Transverse colon (tissue), 3 donors: ENCODE data around the gene ATP6V1C2.

Experiments
- CTCF ChIP-seq, 5 experiments: fragments of 200-600 bp in 3 of 5; fragments of 450-650 bp in 2 of 5; sonication (generic) in 3 of 5; IDR thresholded peaks; 1 replicate in 2 of 5; 2 replicates in 3 of 5; pipeline ENCODE4 v1.5.1; 2016 to 2017; ENCODE audit warnings: antibody characterized with exemption in 5 of 5, inconsistent platforms in 3 of 5, mild to moderate bottlenecking in 2 of 5, moderate library complexity in 1 of 5
- EP300 ChIP-seq: sonication (generic); formaldehyde crosslinking; IDR thresholded peaks from one replicate; pipeline ENCODE4 v1.6.1; 2017; ENCODE audit warnings: antibody characterized with exemption, low read depth

GRCh38 chr2:10704034-10704594 lies 17.3 kb upstream of the ATP6V1C2 start:
- TF ChIP-seq CTCF (IDR thresholded peaks at IDR 0.05), result no peak
- TF ChIP-seq EP300, result no peak
